GM21381 (cell line): ENCODE results near the gene DELE1.
A peak's percentile ranks its signal among the peaks of the same experiment; 100 is the strongest.

Experiments
- ATAC-seq: cut with Tn5 transposase; IDR thresholded peaks from one replicate; pipeline ENCODE4 v1.9.1; 2021; ENCODE audit warnings: mild to moderate bottlenecking, moderate library complexity; ENCODE audit not compliant: unreplicated experiment

The DELE1 gene

GRCh38 chr5:141954194-141954593, 30.5 kb downstream of the DELE1 start:
- no peak for ATAC-seq

- no peak for ATAC-seq
Measured at GRCh38 chr5:141957367-141957996, 33.8 kb downstream of the DELE1 start.

GRCh38 chr5:141958113-141958512, 34.4 kb downstream of the DELE1 start, which contains the start of gene PCDH12:
Gene PCDH12 (minus strand): TSS chr5:141958202. CDS start chr5:141957851, 351 bp downstream.
- ATAC-seq = no peak

- ATAC-seq = no peak
Measured at GRCh38 chr5:141958546-141959172, 35.0 kb downstream of the DELE1 start.

GRCh38 chr5:141960018-141960417, 36.3 kb downstream of the DELE1 start:
- no peak for ATAC-seq

GRCh38 chr5:141960449-141961323, 37.0 kb downstream of the DELE1 start:
- peak; percentile 91 for ATAC-seq

- ATAC-seq = no peak
Measured at GRCh38 chr5:141961466-141961865, 37.8 kb downstream of the DELE1 start.

GRCh38 chr5:141963701-141964100, 40.0 kb downstream of the DELE1 start:
- ATAC-seq = no peak

GRCh38 chr5:141965071-141965470, 41.4 kb downstream of the DELE1 start:
- ATAC-seq = no peak

GRCh38 chr5:141966275-141966962, 42.7 kb downstream of the DELE1 start:
- no peak for ATAC-seq

GRCh38 chr5:141966963-141967333, 43.3 kb downstream of the DELE1 start:
- no peak for ATAC-seq

- ATAC-seq = peak; percentile 86
Measured at GRCh38 chr5:141968914-141969608, 45.4 kb downstream of the DELE1 start, which contains the start of gene RNF14. Gene RNF14 (plus strand): TSS chr5:141969105. CDS start chr5:141973589, 4,484 bp downstream.

- peak; percentile 52 for ATAC-seq
Measured at GRCh38 chr5:141969783-141970771, 46.4 kb downstream of the DELE1 start.

GRCh38 chr5:141973871-141974595, 50.4 kb downstream of the DELE1 start:
- no peak for ATAC-seq

GRCh38 chr5:141976176-141976575, 52.5 kb downstream of the DELE1 start:
- no peak for ATAC-seq

GRCh38 chr5:141978389-141978788, 54.7 kb downstream of the DELE1 start:
- no peak for ATAC-seq

GRCh38 chr5:141982626-141983025, 59.0 kb downstream of the DELE1 start:
- ATAC-seq = no peak

- no peak for ATAC-seq
Measured at GRCh38 chr5:141986072-141986471, 62.4 kb downstream of the DELE1 start.

GRCh38 chr5:141989720-141990119, 66.0 kb downstream of the DELE1 start:
- no peak for ATAC-seq
